Cardiac ventricle fibroblast (primary cell): ENCODE data around the gene DLG2. TPM values are rescaled to one million over a fixed set of nuclear protein-coding genes. Genes with fewer than 3 reads are reported as not detected.

Experiments
- total RNA-seq: library from RNA; depleted of rRNA; stranded (reverse); fragments of >200 nt; gene quantifications from 2 replicates; pipeline ENCODE4 v1.2.3, GENCODE V29; 2015

Gene DLG2
- total RNA-seq, result 0.93 and 0.94 TPM in 2 replicates

GRCh38 chr11:85627332-85627997 is at the start of gene DLG2:
Gene DLG2, minus strand, starts transcription at chr11:85627344.

GRCh38 chr11:85664615-85665481 is 37.7 kb upstream of the DLG2 start, which contains the start of gene CREBZF:
Gene CREBZF, minus strand, starts transcription at chr11:85665129. Its CDS starts 254 bp downstream, at chr11:85664875.

GRCh38 chr11:85647604-85648299 is 20.6 kb upstream of the DLG2 start, which contains the start of gene TMEM126A:
Gene TMEM126A, plus strand, starts transcription at chr11:85647967. Its CDS starts 2,289 bp downstream, at chr11:85650256.

GRCh38 chr11:85627998-85628770 is 1.0 kb upstream of the DLG2 start, which contains the start of gene TMEM126B:
Gene TMEM126B, plus strand, starts transcription at chr11:85628593. Its CDS starts 15 bp downstream, at chr11:85628608.

Other genes starting within 250 kb of the DLG2 start
- gene TMEM126B, start 1.2 kb upstream of the DLG2 start, total RNA-seq, result 38.9 and 41.2 TPM in 2 replicates
- gene TMEM126A, start 20.6 kb upstream of the DLG2 start, total RNA-seq, result 12.7 and 18.5 TPM in 2 replicates
- gene CREBZF, start 37.8 kb upstream of the DLG2 start, total RNA-seq, result 18.2 and 20.2 TPM in 2 replicates
- 2.7 and 7.1 TPM in 2 replicates for gene CCDC89, start 58.9 kb upstream of the DLG2 start, total RNA-seq
- gene SYTL2, start 183.8 kb upstream of the DLG2 start, total RNA-seq, result 5.2 and 8.2 TPM in 2 replicates
- 0.34 TPM in 1 of 2 replicates, not detected in the other for gene CCDC83, start 228.0 kb upstream of the DLG2 start, total RNA-seq